CD4-positive, alpha-beta T cell (primary cell): ENCODE measurements around the gene DHX40. TPM values are rescaled to one million over a fixed set of nuclear protein-coding genes. Genes with fewer than 3 reads are reported as not detected.

Source experiments
- total RNA-seq, 174 experiments: library from RNA in 2 of 174; stranded (reverse) in 2 of 174; gene quantifications; one replicate each; pipeline ENCODE4 v1.2.3 and lab custom pipeline; 2021 to 2026

Gene DHX40
- total RNA-seq, 2 experiments from 2014 or later = 62.6 to 65.6 TPM

Other genes with a start within 250 kb of the DHX40 start
- gene YPEL2, start 234.0 kb upstream of the DHX40 start, total RNA-seq = 10 to 100 TPM; 69.1 to 71.6 TPM
- gene CLTC, start 54.3 kb downstream of the DHX40 start, total RNA-seq = 10 to 100 TPM; 81.5 to 89.9 TPM
- gene PTRH2, start 141.8 kb downstream of the DHX40 start, total RNA-seq = 1 to 10 TPM; 6.5 to 7.3 TPM
- gene VMP1, start 142.0 kb downstream of the DHX40 start, total RNA-seq = 10 to 100 TPM; 73.6 to 81.1 TPM